Lower leg skin (tissue), 3 donors: ENCODE data around the gene RAP1GDS1.

ENCODE experiments used
- POLR2A ChIP-seq, 2 donors: fragments of 450-650 bp; IDR thresholded peaks; one replicate each; pipeline ENCODE4 v1.6.1; 2016 to 2017; ENCODE audit warnings: antibody characterized with exemption in 2 of 2, mild to moderate bottlenecking in 1 of 2, moderate library complexity in 1 of 2
- TF ChIP-seq, protein P1 (sequence below), 3 donors: fragments of 450-650 bp; IDR thresholded peaks; one replicate each; pipeline ENCODE4 v1.5.1; 2016; ENCODE audit warnings: antibody characterized with exemption in 3 of 3, mild to moderate bottlenecking in 3 of 3, moderate library complexity in 2 of 3

DNA sequence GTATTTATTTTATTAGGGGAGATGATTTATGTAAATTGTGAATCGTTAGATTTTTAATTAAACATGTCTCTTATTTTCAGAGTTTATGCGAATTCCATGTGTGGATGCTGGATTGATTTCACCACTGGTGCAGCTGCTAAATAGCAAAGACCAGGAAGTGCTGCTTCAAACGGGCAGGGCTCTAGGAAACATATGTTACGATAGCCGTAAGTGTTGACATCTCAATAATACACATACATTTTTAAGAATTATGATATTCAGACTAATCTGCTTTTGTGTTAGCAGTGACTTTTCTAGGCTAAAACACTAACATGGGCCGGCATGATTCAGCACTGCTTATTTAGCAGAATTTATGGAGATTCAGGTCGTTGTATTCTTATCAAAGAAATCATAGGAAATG is 91.2 kb downstream of the RAP1GDS1 start:
- TF ChIP-seq, protein P1, sequence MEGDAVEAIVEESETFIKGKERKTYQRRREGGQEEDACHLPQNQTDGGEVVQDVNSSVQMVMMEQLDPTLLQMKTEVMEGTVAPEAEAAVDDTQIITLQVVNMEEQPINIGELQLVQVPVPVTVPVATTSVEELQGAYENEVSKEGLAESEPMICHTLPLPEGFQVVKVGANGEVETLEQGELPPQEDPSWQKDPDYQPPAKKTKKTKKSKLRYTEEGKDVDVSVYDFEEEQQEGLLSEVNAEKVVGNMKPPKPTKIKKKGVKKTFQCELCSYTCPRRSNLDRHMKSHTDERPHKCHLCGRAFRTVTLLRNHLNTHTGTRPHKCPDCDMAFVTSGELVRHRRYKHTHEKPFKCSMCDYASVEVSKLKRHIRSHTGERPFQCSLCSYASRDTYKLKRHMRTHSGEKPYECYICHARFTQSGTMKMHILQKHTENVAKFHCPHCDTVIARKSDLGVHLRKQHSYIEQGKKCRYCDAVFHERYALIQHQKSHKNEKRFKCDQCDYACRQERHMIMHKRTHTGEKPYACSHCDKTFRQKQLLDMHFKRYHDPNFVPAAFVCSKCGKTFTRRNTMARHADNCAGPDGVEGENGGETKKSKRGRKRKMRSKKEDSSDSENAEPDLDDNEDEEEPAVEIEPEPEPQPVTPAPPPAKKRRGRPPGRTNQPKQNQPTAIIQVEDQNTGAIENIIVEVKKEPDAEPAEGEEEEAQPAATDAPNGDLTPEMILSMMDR (IDR thresholded peaks at IDR 0.05) = no peak
- TF ChIP-seq POLR2A (IDR thresholded peaks at IDR 0.05) = no peak
